Rectal smooth muscle tissue (tissue), 1 donor: ENCODE measurements around the gene SLC2A2.

Source experiments
- H3K27ac ChIP-seq: one replicate; pipeline ENCODE4 v1.7.0; 2013; ENCODE audit warnings: low read depth, low read length, inconsistent platforms
- H3K27me3 ChIP-seq: one replicate; pipeline ENCODE4 v1.7.0; 2013; ENCODE audit warnings: low read length; ENCODE audit not compliant: control insufficient read depth, insufficient read depth
- H3K36me3 ChIP-seq: one replicate; pipeline ENCODE4 v1.7.0; 2013; ENCODE audit warnings: low read length; ENCODE audit not compliant: control insufficient read depth, insufficient read depth
- H3K4me1 ChIP-seq: one replicate; pipeline ENCODE4 v1.7.0; 2013; ENCODE audit warnings: low read length; ENCODE audit not compliant: control insufficient read depth, insufficient read depth
- H3K4me3 ChIP-seq: one replicate; pipeline ENCODE4 v1.7.0; 2013; ENCODE audit warnings: low read length
- H3K9ac ChIP-seq: one replicate; pipeline ENCODE4 v1.7.0; 2013; ENCODE audit warnings: low read length

Gene SLC2A2

DNA sequence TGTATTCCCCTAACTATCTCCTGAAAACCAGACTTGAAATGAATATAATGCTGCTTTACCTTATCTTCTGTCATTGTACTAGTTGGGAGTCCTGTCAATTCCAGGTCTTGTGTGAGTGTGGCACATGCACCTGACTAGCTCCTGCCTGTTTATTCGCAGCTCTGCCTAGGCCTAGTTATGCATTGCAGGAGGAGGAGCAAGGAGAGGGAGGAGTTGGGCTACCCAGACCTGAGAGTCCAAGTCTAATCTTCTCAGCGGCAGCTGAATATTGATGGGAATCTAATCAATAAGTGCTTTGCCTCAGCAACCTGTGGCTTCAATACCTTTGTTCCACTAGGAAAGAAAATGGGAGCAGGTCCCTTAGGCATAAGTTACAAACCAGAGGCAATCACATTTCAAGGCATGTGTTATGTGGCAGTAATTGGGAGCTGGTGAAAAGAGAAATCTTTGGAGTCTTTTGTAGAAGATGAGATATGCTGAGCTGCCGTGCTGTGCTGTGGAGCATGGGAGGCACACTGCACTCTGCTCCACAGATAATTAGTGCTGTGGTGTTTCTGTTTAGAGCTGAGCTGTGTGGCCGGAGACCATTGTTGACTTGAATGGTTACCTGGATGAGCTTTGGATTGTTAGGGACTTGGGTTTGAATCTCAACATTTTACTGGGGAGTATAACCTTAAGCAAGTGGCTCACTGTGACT is at the start of gene SLC2A2:
TSS of gene SLC2A2 (minus strand) at position 124 of the 697 bp plus-strand sequence. CDS start at position 74, 50 bp downstream.
- no peak within 1 kb of the TSS for H3K9ac ChIP-seq

DNA sequence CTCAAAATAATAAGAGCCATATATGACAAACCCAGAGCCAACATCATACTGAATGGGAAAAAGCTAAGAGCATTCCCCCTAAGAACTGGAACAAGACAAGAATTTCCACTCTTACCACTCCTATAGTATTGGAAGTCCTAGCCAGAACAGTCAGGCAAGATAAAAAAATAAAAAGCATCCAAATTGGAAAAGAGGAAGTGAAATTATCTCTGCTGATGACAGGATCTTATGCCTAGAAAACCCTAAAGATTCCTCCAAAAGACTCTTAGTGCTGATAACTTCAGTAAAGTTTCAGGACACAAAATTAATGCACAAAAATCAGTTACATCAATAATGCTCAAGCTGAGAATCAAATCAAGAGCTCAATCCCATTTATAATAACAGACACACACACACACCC is 45.9 kb upstream of the SLC2A2 start:
- Histone ChIP-seq H3K9ac (no peak overlapping the region), H3K4me1 (no peaks in the 10 kb centered on the region), H3K4me3 (no peak overlapping the region), H3K27me3 (no peaks in the 10 kb centered on the region), H3K36me3 (peaks cover 4% of the 10 kb centered on the region), H3K27ac (no peak overlapping the region)

More for the DNA sequence above, at the start of gene SLC2A2:
- no peak within 1 kb of the TSS for H3K27ac ChIP-seq
- H3K4me3 ChIP-seq: no peak within 1 kb of the TSS
- H3K27me3 ChIP-seq: no peaks in the 10 kb centered on the region
- H3K36me3 ChIP-seq: no peaks in the 10 kb centered on the region
- no peaks in the 10 kb centered on the region for H3K4me1 ChIP-seq

DNA sequence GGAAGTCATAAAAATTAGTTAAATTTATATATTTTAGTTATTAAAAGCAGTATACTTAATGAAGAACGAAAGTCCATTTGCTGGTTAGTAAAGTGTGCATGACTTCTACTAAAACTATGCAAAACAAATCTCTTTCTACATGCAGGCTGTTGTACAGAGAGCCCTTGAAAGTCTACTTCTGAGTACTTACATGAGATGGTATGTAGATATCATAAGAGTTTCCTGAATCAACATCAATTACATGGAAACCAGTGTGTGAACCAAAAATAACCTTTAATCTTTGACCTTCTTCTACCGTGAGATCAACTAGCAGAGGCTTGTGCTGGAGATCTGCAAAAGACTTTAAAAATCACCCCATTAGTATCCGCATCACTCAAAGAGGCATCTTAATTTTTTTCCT is 42.1 kb upstream of the SLC2A2 start:
- no peaks in the 10 kb centered on the region for H3K4me1 ChIP-seq
- no peak overlapping the region for H3K9ac ChIP-seq
- H3K27ac ChIP-seq: no peak overlapping the region
- H3K4me3 ChIP-seq: no peak overlapping the region
- H3K36me3 ChIP-seq: peaks cover 2% of the 10 kb centered on the region
- no peaks in the 10 kb centered on the region for H3K27me3 ChIP-seq

DNA sequence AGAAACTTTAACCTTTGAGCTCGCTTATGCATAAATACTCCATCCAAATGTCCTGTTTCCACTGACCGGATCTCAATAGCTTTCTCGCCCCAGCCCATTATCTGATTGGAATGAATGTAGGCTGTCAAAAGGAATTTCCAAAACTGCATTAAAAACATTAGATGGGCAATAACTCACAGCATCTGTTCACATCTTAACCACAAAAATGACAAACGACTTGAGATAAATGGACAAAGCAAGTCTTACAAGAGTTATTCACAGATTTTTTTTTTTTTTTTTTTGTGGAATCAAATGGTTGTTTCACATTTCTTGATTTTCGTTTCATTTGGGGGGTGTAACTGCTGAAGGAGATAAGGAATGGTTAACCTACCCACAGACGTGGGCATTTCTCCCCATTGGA is 39.7 kb upstream of the SLC2A2 start:
- Histone ChIP-seq H3K36me3 (peaks cover 5% of the 10 kb centered on the region), H3K27me3 (no peaks in the 10 kb centered on the region), H3K9ac (no peak overlapping the region), H3K4me1 (no peaks in the 10 kb centered on the region), H3K27ac (no peak overlapping the region), H3K4me3 (no peak overlapping the region)

DNA sequence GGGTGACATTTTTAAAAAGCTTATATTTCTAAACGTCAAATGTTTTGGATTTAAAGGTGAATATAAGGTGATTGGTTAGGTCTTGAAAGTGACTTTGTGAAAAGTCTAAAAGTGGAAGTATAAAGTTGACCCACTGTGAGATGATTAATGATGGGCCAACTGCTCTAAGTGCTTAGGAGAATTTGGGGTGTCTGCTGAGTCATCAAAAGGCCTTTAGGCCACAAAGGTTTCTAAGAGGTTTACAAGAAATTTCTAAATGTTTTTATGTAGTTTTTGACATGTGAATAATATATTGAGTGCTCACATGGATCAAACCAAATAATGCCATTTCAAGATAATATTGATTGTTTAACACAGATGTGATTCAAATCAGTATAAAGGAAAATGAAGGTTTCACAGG is 39.2 kb upstream of the SLC2A2 start:
- Histone ChIP-seq H3K27ac (no peak overlapping the region), H3K27me3 (no peaks in the 10 kb centered on the region), H3K36me3 (peaks cover 3% of the 10 kb centered on the region), H3K4me1 (no peaks in the 10 kb centered on the region), H3K9ac (no peak overlapping the region), H3K4me3 (no peak overlapping the region)

DNA sequence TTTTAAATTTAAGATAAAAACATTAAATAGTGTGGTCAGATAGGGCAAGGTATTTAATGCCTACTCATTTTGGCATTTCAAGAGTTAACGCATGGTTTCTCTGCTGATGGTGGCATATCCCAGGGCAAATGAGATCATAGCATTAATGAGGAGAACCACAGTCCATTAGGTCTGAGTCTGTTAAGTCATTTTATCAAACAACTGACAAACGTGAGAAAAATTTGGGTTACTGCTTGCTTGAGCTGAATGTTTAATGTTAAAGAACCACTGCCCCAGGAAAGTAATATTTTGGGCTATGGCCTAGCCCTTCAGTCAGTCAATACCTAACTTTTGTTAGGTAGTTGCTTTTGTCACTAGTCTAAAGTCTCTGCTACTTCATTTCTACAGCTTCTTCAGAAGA is 37.9 kb upstream of the SLC2A2 start:
- Histone ChIP-seq H3K27ac (no peak overlapping the region), H3K27me3 (no peaks in the 10 kb centered on the region), H3K4me1 (no peaks in the 10 kb centered on the region), H3K4me3 (no peak overlapping the region), H3K36me3 (peaks cover 3% of the 10 kb centered on the region), H3K9ac (no peak overlapping the region)

DNA sequence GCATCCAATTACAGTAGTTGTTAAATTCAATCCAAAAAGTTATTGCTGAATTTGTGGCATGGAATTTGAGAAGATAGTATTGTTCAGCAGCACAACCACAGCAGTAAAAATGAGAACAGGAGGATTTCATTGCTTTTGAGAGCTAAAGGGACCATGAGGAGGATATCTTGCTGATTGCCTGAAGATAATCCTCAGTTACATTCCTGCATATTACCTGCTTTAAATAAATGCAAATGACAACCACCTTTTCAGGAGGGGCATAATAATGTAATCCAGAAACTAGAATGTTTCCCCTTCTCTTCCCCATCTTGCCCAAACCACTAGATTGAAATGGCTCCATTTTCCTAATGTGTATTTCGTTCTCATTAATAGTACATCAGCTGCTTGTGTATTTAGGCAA is 35.2 kb upstream of the SLC2A2 start:
- Histone ChIP-seq H3K9ac (no peak overlapping the region), H3K27me3 (no peaks in the 10 kb centered on the region), H3K27ac (no peak overlapping the region), H3K4me3 (no peak overlapping the region), H3K4me1 (no peaks in the 10 kb centered on the region), H3K36me3 (peaks cover 3% of the 10 kb centered on the region)

DNA sequence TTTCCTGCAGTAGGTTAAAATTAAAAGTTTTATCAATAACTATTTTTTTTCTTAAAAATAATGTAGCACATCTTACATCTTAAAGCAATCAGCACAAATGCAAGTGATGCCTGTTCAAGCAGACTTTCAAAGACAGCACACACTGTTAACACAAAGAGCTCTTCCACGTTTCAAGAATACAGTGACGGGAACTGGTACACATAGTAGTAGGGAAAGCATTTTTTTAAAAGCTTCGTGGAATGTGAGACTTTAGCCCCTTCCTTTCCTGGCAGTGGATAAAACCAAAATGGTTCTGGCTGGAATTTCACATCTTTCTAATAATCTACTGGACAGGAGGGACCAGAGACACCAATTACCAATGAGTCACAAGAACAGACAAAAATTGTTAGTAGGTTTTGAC is 33.5 kb upstream of the SLC2A2 start:
- Histone ChIP-seq H3K4me1 (no peaks in the 10 kb centered on the region), H3K4me3 (no peak overlapping the region), H3K9ac (no peak overlapping the region), H3K27me3 (no peaks in the 10 kb centered on the region), H3K36me3 (peaks cover 3% of the 10 kb centered on the region), H3K27ac (no peak overlapping the region)

DNA sequence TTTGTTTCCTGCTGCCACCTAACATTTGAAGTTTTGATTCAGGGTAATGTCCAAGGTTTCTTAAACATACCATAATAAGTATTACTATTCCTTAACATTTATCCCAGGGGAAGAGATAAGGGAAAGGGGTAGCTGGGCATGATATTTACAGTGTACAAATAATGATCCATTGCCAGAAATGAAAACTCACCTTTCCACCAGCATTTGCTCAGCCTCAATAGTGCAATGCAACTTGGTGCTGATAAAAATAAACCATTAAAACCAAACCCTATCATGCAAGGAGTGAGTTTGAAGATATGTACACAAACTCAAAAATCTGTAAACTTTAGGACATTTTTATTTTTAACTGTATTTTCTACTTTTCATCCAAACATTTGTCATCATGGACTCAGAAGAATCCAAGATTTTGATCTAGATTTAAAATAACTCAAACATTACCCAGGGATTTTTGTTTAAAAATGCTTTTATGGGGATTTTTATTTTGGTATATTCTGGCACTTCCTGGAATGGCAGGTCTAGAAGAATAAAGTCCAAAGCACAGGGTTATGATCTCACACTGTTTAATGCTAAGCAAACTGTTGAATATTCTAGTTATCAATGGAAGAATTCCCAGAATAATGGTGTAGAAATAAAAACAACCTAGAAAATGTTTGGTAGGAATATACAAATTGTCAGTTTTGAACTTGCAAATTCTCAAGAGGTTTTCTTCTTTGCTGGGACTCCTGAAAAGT is 32.5 kb upstream of the SLC2A2 start:
- Histone ChIP-seq H3K36me3 (peaks cover 3% of the 10 kb centered on the region), H3K4me1 (no peaks in the 10 kb centered on the region), H3K9ac (no peak overlapping the region), H3K27me3 (no peaks in the 10 kb centered on the region), H3K4me3 (no peak overlapping the region), H3K27ac (no peak overlapping the region)

DNA sequence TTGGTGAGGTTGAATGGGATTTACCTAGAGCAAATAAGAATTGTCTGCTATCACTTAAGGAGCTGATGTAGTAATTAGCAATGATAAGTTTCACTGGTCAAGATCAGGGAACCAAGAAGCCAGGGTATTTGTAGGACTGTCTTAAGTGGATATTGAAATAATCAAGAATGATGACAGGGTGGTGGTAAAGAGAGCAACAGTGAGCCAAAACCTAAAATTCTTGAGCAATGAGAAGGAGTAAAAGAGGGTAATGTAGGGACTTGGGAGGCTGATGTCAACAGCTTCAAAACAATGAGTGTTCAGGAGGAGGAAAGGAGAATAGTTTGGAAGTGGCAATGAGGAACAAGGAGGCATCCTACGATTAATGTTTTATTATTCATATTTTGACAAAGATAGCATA is 31.5 kb upstream of the SLC2A2 start:
- Histone ChIP-seq H3K36me3 (no peaks in the 10 kb centered on the region), H3K27me3 (no peaks in the 10 kb centered on the region), H3K9ac (no peak overlapping the region), H3K4me1 (no peaks in the 10 kb centered on the region), H3K27ac (no peak overlapping the region), H3K4me3 (no peak overlapping the region)

DNA sequence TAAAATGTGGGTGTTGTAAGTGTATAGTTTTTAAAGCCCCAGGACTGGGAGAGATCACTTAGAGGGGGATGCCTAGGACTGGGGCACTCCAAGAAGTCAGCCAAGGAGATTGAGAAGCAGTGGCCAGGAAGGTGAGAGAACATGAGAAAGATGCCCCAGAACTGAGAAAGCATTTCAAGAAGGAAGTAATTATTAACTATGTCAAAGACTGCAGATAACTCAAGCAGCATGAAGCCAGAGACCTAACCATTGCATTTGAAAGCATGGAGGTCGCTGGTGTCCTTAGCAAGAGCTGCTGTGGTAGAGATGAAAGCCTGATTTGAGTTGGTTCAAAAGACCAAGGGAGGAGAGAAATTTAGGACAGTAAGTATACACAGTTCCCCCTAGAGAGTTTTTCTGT is 30.6 kb upstream of the SLC2A2 start:
- no peaks in the 10 kb centered on the region for H3K27me3 ChIP-seq
- no peak overlapping the region for H3K27ac ChIP-seq
- no peak overlapping the region for H3K9ac ChIP-seq
- H3K4me3 ChIP-seq: no peak overlapping the region
- no peaks in the 10 kb centered on the region for H3K4me1 ChIP-seq
- H3K36me3 ChIP-seq: no peaks in the 10 kb centered on the region

DNA sequence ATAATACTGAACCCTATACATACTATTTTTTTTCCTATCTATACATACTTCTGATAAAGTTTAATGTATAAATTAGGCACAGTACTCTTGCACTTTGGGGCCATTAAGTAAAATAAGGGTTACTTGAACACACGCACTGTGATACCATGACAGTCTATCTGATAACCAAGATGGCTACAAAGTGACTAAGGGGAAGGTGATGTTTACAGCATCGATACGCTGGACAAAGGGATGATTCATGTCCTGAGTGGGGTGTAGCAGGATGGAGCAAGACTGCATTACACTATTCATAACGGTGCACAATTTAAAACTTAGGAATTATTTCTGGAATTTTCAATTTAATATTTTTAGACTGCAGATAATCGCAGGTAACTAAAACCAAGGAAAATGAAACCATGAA is 30.0 kb upstream of the SLC2A2 start:
- Histone ChIP-seq H3K27me3 (no peaks in the 10 kb centered on the region), H3K36me3 (no peaks in the 10 kb centered on the region), H3K4me1 (no peaks in the 10 kb centered on the region), H3K27ac (no peak overlapping the region), H3K4me3 (no peak overlapping the region), H3K9ac (no peak overlapping the region)
